SW480 (cell line): ENCODE data around the gene TRPC4.

ENCODE experiments used
- DNase-seq: peaks from one replicate; pipeline ENCODE4 v3.0.0-alpha.2; 2016; ENCODE audit warnings: low spot score

TRPC4 gene

DNA sequence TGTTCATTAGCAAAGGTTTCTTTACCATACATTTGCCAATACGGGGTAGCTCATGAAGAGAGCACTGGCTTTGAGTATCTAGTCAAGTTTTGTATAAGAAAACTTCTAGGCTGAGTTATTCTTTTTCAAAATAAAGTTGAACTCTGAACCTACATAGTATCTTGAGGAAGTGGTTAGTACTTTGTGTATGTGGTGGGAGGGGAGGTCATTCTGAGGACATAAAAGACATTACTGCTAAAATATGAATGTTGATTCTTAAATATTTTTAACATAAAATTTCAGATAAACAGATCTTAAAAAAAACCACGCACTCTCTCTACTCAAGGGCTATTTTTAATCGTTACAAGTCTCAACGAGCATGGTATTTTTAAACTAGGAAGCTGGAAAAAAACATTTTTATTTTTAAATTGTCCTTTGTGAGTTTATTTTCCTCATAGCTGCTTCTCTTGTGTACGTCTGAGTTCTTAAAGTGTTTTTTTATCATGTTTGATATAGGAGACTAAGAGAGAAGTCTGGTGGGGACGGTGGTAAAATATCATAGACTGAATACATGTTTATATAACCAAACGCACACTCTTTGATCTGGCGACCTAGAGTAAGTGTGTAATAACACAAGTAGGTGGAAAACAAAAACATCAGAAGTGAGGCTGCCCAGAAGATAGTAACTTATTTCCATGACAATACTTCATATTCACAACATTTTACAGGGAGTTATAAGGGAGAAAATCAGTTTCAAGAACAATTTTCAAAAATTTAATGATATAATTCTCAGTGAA lies 153.0 kb downstream of the TRPC4 start:
- no peak for DNase-seq

GRCh38 chr13:37715606-37716015 lies 154.0 kb downstream of the TRPC4 start:
- no peak for DNase-seq

DNA sequence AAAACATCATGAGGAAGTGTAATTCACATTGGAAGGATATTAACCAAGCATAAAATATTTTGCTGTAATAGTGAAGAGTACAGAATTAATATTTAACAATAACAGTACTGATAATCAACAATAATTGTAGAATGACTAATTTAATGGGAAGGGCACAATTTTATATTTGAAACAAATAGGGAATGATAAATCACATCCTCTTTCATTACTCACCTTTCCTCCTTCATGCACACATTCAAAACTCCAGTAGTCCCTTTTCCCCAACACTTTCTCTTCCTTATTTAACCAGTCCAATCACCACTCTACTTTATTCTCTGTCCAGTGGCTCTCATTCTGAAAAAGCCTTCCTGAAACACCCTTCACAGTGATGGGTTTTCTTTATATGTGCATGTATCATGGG lies 160.3 kb downstream of the TRPC4 start:
- DNase-seq: no peak

- no peak for DNase-seq
These were observed 161.7 kb downstream of the TRPC4 start for GRCh38 chr13:37707739-37708500.

DNA sequence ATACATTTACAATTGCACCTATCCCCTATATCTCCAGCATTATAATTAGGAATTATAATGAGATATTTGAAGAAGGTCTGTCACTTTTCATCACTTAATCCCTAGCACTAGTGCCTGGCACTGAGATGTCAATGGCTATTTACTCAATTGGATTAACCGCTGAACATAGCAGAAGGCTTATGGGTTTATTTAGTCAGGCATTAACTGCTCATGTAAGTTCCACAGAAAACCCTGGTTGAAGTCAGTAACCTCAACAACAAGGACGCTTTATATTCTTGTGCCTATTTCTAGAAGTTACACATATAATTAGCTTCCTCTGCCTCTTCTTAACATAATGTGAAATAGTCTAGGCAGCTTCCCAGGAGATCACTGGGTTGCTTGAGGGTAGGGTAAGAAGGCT lies 163.5 kb downstream of the TRPC4 start:
- DNase-seq: no peak

- no peak for DNase-seq
These were observed 167.6 kb downstream of the TRPC4 start for GRCh38 chr13:37701972-37702371.

DNA sequence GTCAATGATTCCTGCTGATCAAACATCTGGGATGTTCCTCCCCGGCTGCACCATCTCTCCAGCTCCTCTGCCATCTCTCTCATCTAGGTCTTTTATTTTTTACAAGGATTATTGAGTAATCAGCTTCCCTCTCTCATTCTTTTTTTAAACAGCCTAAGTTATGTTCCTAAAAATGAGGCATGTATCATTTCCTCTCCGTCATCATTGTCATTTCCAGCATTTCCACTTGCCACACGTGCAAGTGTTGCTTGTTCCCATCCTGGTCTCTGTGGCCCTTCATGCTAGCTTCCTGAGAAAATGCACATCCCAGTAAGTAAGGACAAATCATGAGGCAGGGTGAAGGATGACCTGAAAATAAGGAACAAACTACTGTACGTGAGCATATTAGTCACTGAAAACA lies 168.3 kb downstream of the TRPC4 start:
- no peak for DNase-seq

DNA sequence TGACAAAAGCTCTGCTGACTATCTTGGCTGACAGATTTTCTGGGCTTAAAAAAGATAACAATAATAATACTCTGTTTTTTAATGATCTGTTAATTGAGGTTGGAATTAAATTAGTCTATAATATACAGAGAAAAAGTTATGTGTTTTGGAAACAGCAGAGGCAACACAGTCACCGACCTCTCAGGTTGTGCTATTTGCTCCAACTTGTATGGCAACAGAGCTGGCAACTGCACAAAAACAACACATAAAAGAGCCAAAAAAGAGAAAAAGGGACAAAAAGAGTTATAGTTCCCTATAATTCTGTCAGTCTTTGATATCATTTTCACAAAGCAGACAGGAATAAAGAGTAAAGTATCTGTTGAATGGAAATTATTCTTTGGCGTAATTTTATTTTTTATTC lies 168.7 kb downstream of the TRPC4 start:
- no peak for DNase-seq

GRCh38 chr13:37695200-37695599 lies 174.4 kb downstream of the TRPC4 start:
- no peak for DNase-seq

- no peak for DNase-seq
These were observed 179.2 kb downstream of the TRPC4 start for GRCh38 chr13:37690361-37690760.

DNA sequence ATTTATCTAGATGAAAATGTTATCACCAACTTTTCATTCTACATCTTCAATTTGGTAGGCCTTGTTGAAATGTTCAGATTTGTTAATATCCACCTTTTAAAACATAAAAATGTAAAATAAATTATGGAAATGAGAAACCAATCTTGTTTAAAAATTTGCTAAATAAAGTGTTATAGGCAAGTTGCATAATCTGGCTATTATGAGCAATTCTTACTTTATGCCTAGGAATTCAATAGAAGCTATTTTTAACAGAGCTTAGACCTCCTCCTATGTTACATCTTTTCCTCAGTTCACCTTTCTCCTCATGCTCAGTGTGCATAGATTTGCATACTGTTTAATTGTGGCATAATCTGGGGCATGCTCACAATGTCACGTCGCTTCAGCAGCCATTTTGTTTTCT lies 183.1 kb downstream of the TRPC4 start:
- DNase-seq: no peak

DNA sequence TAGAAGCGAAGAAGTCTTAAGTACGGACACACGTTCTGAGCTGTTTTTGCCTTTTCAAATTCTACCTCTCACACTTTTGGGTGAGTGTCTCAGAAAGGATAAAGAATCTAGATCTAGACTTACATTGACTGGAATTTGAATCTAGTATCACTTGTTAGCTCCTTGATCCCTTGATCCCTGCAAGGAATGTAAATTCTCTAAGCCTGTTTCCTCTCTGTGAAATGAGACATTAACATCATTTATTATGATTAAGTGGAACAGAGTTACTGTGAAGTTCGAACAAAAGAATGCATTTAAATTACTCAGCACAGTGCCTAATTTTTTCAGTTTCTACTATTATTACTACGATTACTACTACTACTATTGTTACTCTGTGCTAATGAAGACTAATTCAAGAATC lies 184.4 kb downstream of the TRPC4 start:
- DNase-seq: no peak

- no peak for DNase-seq
These were observed 187.1 kb downstream of the TRPC4 start for GRCh38 chr13:37682496-37682895.

GRCh38 chr13:37681281-37682032 lies 188.1 kb downstream of the TRPC4 start:
- DNase-seq: no peak

GRCh38 chr13:37680137-37680536 lies 189.4 kb downstream of the TRPC4 start:
- no peak for DNase-seq

DNA sequence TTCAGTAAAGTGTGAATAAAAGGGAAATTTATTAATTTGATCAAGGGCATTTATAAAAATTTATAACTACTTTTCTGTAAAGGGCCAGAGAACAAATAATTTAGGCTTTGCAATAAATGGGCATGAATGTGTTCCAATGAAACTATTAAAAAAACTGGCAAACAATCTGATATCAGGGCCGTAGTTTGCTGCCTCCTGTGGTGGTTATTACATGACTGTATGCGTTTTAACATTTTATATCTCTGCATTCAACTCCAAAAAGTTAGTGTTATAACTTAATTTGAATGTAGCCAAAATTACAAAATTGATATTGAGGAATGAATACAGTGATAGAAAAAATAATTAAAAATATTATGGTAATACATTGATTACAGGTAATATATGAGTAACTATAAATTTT lies 190.5 kb downstream of the TRPC4 start:
- DNase-seq: no peak

GRCh38 chr13:37669845-37670244 lies 199.7 kb downstream of the TRPC4 start:
- DNase-seq: no peak

DNA sequence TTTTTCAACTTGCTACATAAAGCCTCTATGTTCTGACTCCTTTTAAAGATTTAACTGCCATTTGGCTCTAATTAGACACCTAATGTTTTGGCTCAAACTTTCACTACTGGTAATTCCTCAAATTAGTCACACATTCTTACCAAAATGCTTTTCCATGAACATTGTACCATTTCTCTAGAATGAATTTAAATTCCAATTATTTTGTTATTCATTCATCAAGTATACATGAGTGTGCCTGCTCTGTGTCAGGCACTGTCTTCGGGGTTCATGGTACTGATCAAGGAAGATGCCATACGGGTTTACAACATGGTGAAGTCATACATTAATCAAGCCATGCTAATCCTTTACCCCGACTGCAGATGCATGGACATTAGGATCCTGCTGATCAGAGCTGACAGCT lies 201.9 kb downstream of the TRPC4 start:
- DNase-seq: no peak

- no peak for DNase-seq
These were observed 203.5 kb downstream of the TRPC4 start for GRCh38 chr13:37666036-37666435.

- DNase-seq: no peak
These were observed 204.2 kb downstream of the TRPC4 start for GRCh38 chr13:37665420-37665819.

- no peak for DNase-seq
These were observed 205.8 kb downstream of the TRPC4 start for GRCh38 chr13:37663724-37664123.

- no peak for DNase-seq
These were observed 206.9 kb downstream of the TRPC4 start for GRCh38 chr13:37662624-37663023.

- DNase-seq: no peak
These were observed 211.6 kb downstream of the TRPC4 start for GRCh38 chr13:37657956-37658355.
